SK-N-SH (cell line): ENCODE data around the gene FAM227A.

Source experiments
- EP300 ChIP-seq, 2 experiments: IDR thresholded peaks; 2 replicates each; pipeline versions ENCODE4 v1.4.0 to v1.6.1; 2012; ENCODE audit warnings: borderline replicate concordance in 1 of 2, low read depth in 1 of 2, low read length in 1 of 2
- FOXJ3 ChIP-seq: sonication (generic); formaldehyde crosslinking; IDR thresholded peaks from 2 replicates; pipeline ENCODE4 v1.5.1; 2020; ENCODE audit warnings: mild to moderate bottlenecking, missing genetic modification reagents
- GABPA ChIP-seq: IDR thresholded peaks from 2 replicates; pipeline ENCODE4 v1.4.0; 2012; ENCODE audit warnings: low read depth, mild to moderate bottlenecking
- JUND ChIP-seq: IDR thresholded peaks from 2 replicates; pipeline ENCODE4 v1.4.0; 2012
- MEF2A ChIP-seq: IDR thresholded peaks from 2 replicates; pipeline ENCODE4 v1.4.0; 2012; ENCODE audit warnings: low read depth, borderline replicate concordance
- POLR2AphosphoS5 ChIP-seq: IDR thresholded peaks from 2 replicates; pipeline ENCODE4 v1.6.1; 2012; ENCODE audit warnings: low read depth, low read length
- RFX5 ChIP-seq: IDR thresholded peaks from 2 replicates; pipeline ENCODE4 v1.6.1; 2012; ENCODE audit warnings: mild to moderate bottlenecking, improper control_type of control experiment, low read length
- SIN3A ChIP-seq: IDR thresholded peaks from 2 replicates; pipeline ENCODE4 v1.6.1; 2012; ENCODE audit warnings: low read depth, mild to moderate bottlenecking, low read length, moderate library complexity, borderline replicate concordance
- TF ChIP-seq, protein P1 (sequence below): fragments of 200-600 bp; sonication (generic); IDR thresholded peaks from 2 replicates; pipeline ENCODE4 v1.6.1; 2017; ENCODE audit warnings: antibody characterized with exemption, mild to moderate bottlenecking, moderate library complexity
- TF ChIP-seq, protein P2 (sequence below): IDR thresholded peaks from 2 replicates; pipeline ENCODE4 v1.6.1; 2012; ENCODE audit warnings: mild to moderate bottlenecking, low read depth, low read length, moderate library complexity

DNA sequence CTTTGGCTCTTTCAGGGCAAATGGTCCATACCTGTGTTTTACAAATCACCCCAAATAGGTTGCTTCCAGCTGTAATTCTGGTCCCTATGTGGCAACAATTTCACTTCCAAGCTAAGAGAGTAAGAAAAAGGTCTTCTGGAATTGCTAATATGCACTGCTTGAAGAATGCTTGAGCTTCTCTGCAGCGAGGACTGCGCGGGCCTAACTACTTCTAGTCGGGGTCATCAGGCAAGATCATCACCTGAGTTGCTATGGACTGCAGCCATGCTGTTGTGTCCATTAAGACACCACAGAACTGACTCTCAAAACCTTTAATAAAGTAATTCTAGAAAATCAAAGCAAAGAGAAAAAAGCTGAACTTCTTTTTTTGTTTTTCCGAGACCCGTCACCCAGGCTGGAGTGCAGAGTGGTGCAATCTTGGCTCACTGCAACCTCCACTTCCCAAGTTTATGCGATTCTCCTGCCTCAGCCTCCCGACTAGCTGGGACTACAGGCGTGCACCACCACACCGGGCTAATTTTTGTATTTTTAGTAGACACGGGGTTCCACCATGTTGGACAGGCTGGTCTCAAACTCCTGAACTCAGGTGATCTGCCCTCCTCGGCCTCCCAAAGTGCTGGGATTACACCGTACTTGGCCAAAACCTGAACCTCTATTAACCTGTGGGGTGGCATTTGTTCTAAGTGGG is 42.4 kb upstream of the FAM227A start:
- TF ChIP-seq POLR2AphosphoS5: no peak
- TF ChIP-seq, protein P1, sequence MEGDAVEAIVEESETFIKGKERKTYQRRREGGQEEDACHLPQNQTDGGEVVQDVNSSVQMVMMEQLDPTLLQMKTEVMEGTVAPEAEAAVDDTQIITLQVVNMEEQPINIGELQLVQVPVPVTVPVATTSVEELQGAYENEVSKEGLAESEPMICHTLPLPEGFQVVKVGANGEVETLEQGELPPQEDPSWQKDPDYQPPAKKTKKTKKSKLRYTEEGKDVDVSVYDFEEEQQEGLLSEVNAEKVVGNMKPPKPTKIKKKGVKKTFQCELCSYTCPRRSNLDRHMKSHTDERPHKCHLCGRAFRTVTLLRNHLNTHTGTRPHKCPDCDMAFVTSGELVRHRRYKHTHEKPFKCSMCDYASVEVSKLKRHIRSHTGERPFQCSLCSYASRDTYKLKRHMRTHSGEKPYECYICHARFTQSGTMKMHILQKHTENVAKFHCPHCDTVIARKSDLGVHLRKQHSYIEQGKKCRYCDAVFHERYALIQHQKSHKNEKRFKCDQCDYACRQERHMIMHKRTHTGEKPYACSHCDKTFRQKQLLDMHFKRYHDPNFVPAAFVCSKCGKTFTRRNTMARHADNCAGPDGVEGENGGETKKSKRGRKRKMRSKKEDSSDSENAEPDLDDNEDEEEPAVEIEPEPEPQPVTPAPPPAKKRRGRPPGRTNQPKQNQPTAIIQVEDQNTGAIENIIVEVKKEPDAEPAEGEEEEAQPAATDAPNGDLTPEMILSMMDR: no peak
- no peak for TF ChIP-seq SIN3A
- TF ChIP-seq EP300 (IDR thresholded peaks at IDR 0.05; ENCODE audit: borderline replicate concordance in 1 of 2, low read depth in 1 of 2, low read length in 1 of 2): no peak
- TF ChIP-seq, protein P2, sequence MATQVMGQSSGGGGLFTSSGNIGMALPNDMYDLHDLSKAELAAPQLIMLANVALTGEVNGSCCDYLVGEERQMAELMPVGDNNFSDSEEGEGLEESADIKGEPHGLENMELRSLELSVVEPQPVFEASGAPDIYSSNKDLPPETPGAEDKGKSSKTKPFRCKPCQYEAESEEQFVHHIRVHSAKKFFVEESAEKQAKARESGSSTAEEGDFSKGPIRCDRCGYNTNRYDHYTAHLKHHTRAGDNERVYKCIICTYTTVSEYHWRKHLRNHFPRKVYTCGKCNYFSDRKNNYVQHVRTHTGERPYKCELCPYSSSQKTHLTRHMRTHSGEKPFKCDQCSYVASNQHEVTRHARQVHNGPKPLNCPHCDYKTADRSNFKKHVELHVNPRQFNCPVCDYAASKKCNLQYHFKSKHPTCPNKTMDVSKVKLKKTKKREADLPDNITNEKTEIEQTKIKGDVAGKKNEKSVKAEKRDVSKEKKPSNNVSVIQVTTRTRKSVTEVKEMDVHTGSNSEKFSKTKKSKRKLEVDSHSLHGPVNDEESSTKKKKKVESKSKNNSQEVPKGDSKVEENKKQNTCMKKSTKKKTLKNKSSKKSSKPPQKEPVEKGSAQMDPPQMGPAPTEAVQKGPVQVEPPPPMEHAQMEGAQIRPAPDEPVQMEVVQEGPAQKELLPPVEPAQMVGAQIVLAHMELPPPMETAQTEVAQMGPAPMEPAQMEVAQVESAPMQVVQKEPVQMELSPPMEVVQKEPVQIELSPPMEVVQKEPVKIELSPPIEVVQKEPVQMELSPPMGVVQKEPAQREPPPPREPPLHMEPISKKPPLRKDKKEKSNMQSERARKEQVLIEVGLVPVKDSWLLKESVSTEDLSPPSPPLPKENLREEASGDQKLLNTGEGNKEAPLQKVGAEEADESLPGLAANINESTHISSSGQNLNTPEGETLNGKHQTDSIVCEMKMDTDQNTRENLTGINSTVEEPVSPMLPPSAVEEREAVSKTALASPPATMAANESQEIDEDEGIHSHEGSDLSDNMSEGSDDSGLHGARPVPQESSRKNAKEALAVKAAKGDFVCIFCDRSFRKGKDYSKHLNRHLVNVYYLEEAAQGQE: no peak
- no peak for TF ChIP-seq JUND
- TF ChIP-seq GABPA: no peak
- TF ChIP-seq MEF2A: no peak
- TF ChIP-seq FOXJ3 (CRISPR knock-in tag): no peak
- no peak for TF ChIP-seq RFX5
